A549 (cell line): ENCODE measurements around the gene TREM1. TPM values are rescaled to one million over a fixed set of nuclear protein-coding genes. Genes with fewer than 3 reads are reported as not detected.

ENCODE experiments used
- ATAC-seq, 2 experiments: fragments of 200-7000 bp in 1 of 2; fragments of >200 bp in 1 of 2; cut with Nextera tagmentation in 1 of 2; cut with Tn5 transposase in 1 of 2; 3 replicates each; pipeline versions ENCODE4 v1.8.0 to v1.9.1; 2018 to 2020; ENCODE audit warnings: mild to moderate bottlenecking in 1 of 2, moderate library complexity in 1 of 2
- CTCF ChIA-PET: fragments of 300-600 bp; sonication (Branson Sonifier 250); formaldehyde crosslinking; extraction: SDS; loops from one replicate; lab custom pipeline; 2021; ENCODE audit warnings: antibody characterized with exemption, inconsistent platforms; lab: Yijun Ruan, JAX
- POLR2A ChIA-PET: fragments of 350-600 bp; formaldehyde crosslinking; extraction: SDS; loops from one replicate; lab custom pipeline; 2021; ENCODE audit warnings: antibody characterized with exemption, inconsistent platforms; lab: Yijun Ruan, JAX
- DNase-seq, 2 experiments: peaks; one replicate each; pipeline versions ENCODE4 v3.0.0 to v3.0.0-alpha.2; 2011 to 2016; ENCODE audit warnings: low read depth in 1 of 2, low spot score in 1 of 2
- FAIRE-seq: peaks from 2 replicates; lab custom pipeline; 2011; peaks lifted over from hg19 to GRCh38; lab: Jason Lieb, UNC
- H3K27ac ChIP-seq, 2 experiments: fragments of >200 bp; sonication (Bioruptor Twin); formaldehyde crosslinking; 3 replicates each; pipeline ENCODE4 v1.5.1; 2016 to 2017
- H3K4me1 ChIP-seq: fragments of >200 bp; sonication (Bioruptor Twin); formaldehyde crosslinking; 3 replicates; pipeline ENCODE4 v1.6.1; 2016
- H3K4me2 ChIP-seq: fragments of >200 bp; sonication (Bioruptor Twin); formaldehyde crosslinking; 3 replicates; pipeline ENCODE4 v1.6.1; 2016
- H3K4me3 ChIP-seq: fragments of >200 bp; sonication (Bioruptor Twin); formaldehyde crosslinking; 3 replicates; pipeline ENCODE4 v1.5.1; 2016
- H3K9me3 ChIP-seq: fragments of >200 bp; sonication (Bioruptor Twin); formaldehyde crosslinking; 3 replicates; pipeline ENCODE4 v1.6.1; 2016
- CTCF ChIP-seq: fragments of >200 bp; sonication (Bioruptor Twin); formaldehyde crosslinking; IDR thresholded peaks from 3 replicates; pipeline ENCODE4 v1.5.1; 2016
- ESRRA ChIP-seq: fragments of 150-350 bp; IDR thresholded peaks from 2 replicates; pipeline ENCODE4 v1.6.1; 2014; ENCODE audit warnings: mild to moderate bottlenecking, low read length, borderline replicate concordance
- FOXS1 ChIP-seq: fragments of 250-450 bp; sonication (Bioruptor Pico); IDR thresholded peaks from 2 replicates; pipeline ENCODE4 v1.5.0; 2020; ENCODE audit warnings: mild to moderate bottlenecking, moderate library complexity
- JUNB ChIP-seq: fragments of >200 bp; sonication (Bioruptor Twin); formaldehyde crosslinking; IDR thresholded peaks from 2 replicates; pipeline ENCODE4 v1.6.1; 2016
- KDM5A ChIP-seq: fragments of 200-600 bp; sonication (generic); IDR thresholded peaks from 2 replicates; pipeline ENCODE4 v1.6.1; 2016; ENCODE audit warnings: antibody characterized with exemption, mild to moderate bottlenecking
- ZC3H11A ChIP-seq: fragments of 450-650 bp; IDR thresholded peaks from 2 replicates; pipeline ENCODE4 v1.6.1; 2014; ENCODE audit warnings: antibody characterized with exemption, mild to moderate bottlenecking
- WGBS: methylation state at CpG from one replicate; pipeline ENCODE4 v1.1.6; 2017; ENCODE audit errors: missing lambda C conversion rate; 5-methylcytosine and 5-hydroxymethylcytosine counted together
- polyA plus RNA-seq, 4 experiments: library from polyadenylated mRNA; depleted of rRNA in 3 of 4; stranded (reverse); fragments of >200 nt; fragmentation: RNase III in 1 of 4; extraction: RNeasy Plus Mini Kit Qiagen cat#74134 plus additional on column Dnase treatment in 1 of 4; gene quantifications; 2 replicates in 3 of 4; 3 replicates in 1 of 4; pipeline ENCODE4 v1.2.3, GENCODE V29; 2011 to 2017
- small RNA-seq, 6 experiments: library from RNA; depleted of rRNA; stranded (forward); fragments of <200 nt; gene quantifications; one replicate each; pipeline ENCODE3, GENCODE V24; 2012
- TF ChIP-seq, protein P1 (sequence below): fragments of 250-450 bp; sonication (Bioruptor Pico); IDR thresholded peaks from 2 replicates; pipeline ENCODE4 v1.5.0; 2021; ENCODE audit warnings: mild to moderate bottlenecking, moderate library complexity, borderline replicate concordance

The TREM1 gene
- polyA plus RNA-seq, 2 of the 4 experiments (the other 2 are of a cell fraction): not detected

DNA sequence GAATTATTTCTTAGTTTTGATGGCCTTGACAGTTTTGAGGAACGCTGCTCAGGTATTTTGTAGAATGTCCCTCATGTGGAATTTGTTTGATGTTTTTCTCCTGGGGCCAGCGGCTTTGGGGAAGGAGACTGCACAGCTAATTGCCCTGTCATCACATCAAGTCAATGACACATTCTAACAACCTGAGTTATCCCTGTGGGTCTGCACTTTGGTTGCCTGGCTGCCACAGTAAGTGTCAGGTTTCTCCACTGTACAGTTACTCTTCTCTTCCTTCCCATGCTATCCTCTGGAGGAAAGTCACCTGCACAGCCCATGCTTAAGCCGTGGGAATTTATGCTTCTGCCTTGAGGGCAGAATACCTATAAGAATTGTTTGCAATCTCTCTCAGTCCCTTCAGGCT lies 59.7 kb downstream of the TREM1 start:
- Histone ChIP-seq H3K4me1 (no peaks in the 10 kb centered on the region), H3K9me3 (no peaks in the 10 kb centered on the region), H3K4me3 (no peak overlapping the region), H3K4me2 (no peak overlapping the region), H3K27ac (no peak overlapping the region)
- TF ChIP-seq CTCF (no peak), ZC3H11A (no peak), KDM5A (no peak), JUNB (no peak), FOXS1 (CRISPR knock-in tag) (no peak)
- TF ChIP-seq, protein P1, sequence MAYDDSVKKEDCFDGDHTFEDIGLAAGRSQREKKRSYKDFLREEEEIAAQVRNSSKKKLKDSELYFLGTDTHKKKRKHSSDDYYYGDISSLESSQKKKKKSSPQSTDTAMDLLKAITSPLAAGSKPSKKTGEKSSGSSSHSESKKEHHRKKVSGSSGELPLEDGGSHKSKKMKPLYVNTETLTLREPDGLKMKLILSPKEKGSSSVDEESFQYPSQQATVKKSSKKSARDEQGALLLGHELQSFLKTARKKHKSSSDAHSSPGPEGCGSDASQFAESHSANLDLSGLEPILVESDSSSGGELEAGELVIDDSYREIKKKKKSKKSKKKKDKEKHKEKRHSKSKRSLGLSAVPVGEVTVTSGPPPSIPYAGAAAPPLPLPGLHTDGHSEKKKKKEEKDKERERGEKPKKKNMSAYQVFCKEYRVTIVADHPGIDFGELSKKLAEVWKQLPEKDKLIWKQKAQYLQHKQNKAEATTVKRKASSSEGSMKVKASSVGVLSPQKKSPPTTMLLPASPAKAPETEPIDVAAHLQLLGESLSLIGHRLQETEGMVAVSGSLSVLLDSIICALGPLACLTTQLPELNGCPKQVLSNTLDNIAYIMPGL (CRISPR knock-in tag): no peak
- DNase-seq (no peak), ATAC-seq (no peak), FAIRE-seq (no peak)
- CTCF ChIA-PET: no interaction called here
- POLR2A ChIA-PET: no interaction called here
- 13% methylated on average over 3 of the region's 3 CpGs for WGBS

- FAIRE-seq: no peak
- H3K4me3 ChIP-seq: no peak overlapping the region
- TF ChIP-seq ESRRA: no peak
- CTCF ChIA-PET: no interaction called here
- H3K9me3 ChIP-seq: no peaks in the 10 kb centered on the region
- no peak for ATAC-seq
- DNase-seq: no peak
- POLR2A ChIA-PET: no interaction called here
- WGBS: 50% methylated on average over 1 of the region's 1 CpG
- H3K4me1 ChIP-seq: no peaks in the 10 kb centered on the region
- H3K4me2 ChIP-seq: no peak overlapping the region
- no peak overlapping the region for H3K27ac ChIP-seq
These were observed 61.7 kb downstream of the TREM1 start for GRCh38 chr6:41224800-41225199.

Small RNAs within 50 kb of the gene (small RNA-seq; reads per million reads assigned to genes)
- gene AL391903.2: 0 reads per million in 6 experiments
- gene AL391903.3: 0 reads per million in 6 experiments
- gene RNA5SP207: 0.19 to 5.2 (median 0.47) reads per million in 6 experiments
- 0 reads per million in 6 experiments for gene RNU6-643P

Other genes starting within 250 kb of the TREM1 start
- gene UNC5CL, start 247.5 kb downstream of the TREM1 start, polyA plus RNA-seq (2011; rRNA removed): 2.2 and 2.8 TPM in 2 replicates
- gene UNC5CL, start 247.5 kb downstream of the TREM1 start, polyA plus RNA-seq (2017; fragmentation: RNase III; extraction: RNeasy Plus Mini Kit Qiagen cat#74134 plus additional on column Dnase treatment): 0.79 to 1.2 TPM (median 1.1 TPM) in 3 replicates
- gene TSPO2, start 244.2 kb downstream of the TREM1 start, polyA plus RNA-seq (2011; rRNA removed): not detected in 2 replicates
- gene TSPO2, start 244.2 kb downstream of the TREM1 start, polyA plus RNA-seq (2017; fragmentation: RNase III; extraction: RNeasy Plus Mini Kit Qiagen cat#74134 plus additional on column Dnase treatment): not detected in 3 replicates
- gene APOBEC2, start 233.5 kb downstream of the TREM1 start, polyA plus RNA-seq (2011; rRNA removed): not detected in 2 replicates
- gene APOBEC2, start 233.5 kb downstream of the TREM1 start, polyA plus RNA-seq (2017; fragmentation: RNase III; extraction: RNeasy Plus Mini Kit Qiagen cat#74134 plus additional on column Dnase treatment): not detected in 3 replicates
- gene OARD1, start 214.3 kb downstream of the TREM1 start, polyA plus RNA-seq (2011; rRNA removed): 15.6 and 21.4 TPM in 2 replicates
- gene OARD1, start 214.3 kb downstream of the TREM1 start, polyA plus RNA-seq (2017; fragmentation: RNase III; extraction: RNeasy Plus Mini Kit Qiagen cat#74134 plus additional on column Dnase treatment): 26.2 to 28.5 TPM (median 26.4 TPM) in 3 replicates
- 11.2 and 19.2 TPM in 2 replicates for gene NFYA, start 213.7 kb downstream of the TREM1 start, polyA plus RNA-seq (2011; rRNA removed)
- gene NFYA, start 213.7 kb downstream of the TREM1 start, polyA plus RNA-seq (2017; fragmentation: RNase III; extraction: RNeasy Plus Mini Kit Qiagen cat#74134 plus additional on column Dnase treatment): 15.7 to 17.0 TPM (median 16.2 TPM) in 3 replicates
- gene TREML1, start 132.3 kb downstream of the TREM1 start, polyA plus RNA-seq (2011; rRNA removed): not detected in 2 replicates
- gene TREML1, start 132.3 kb downstream of the TREM1 start, polyA plus RNA-seq (2017; fragmentation: RNase III; extraction: RNeasy Plus Mini Kit Qiagen cat#74134 plus additional on column Dnase treatment): not detected in 3 replicates
- gene TREM2, start 123.6 kb downstream of the TREM1 start, polyA plus RNA-seq (2011; rRNA removed): not detected in 2 replicates
- not detected in 3 replicates for gene TREM2, start 123.6 kb downstream of the TREM1 start, polyA plus RNA-seq (2017; fragmentation: RNase III; extraction: RNeasy Plus Mini Kit Qiagen cat#74134 plus additional on column Dnase treatment)
- not detected in 2 replicates for gene TREML2, start 85.5 kb downstream of the TREM1 start, polyA plus RNA-seq (2011; rRNA removed)
- not detected in 3 replicates for gene TREML2, start 85.5 kb downstream of the TREM1 start, polyA plus RNA-seq (2017; fragmentation: RNase III; extraction: RNeasy Plus Mini Kit Qiagen cat#74134 plus additional on column Dnase treatment)
- gene TREML4, start 58.3 kb downstream of the TREM1 start, polyA plus RNA-seq (2011; rRNA removed): not detected in 2 replicates
- not detected in 3 replicates for gene TREML4, start 58.3 kb downstream of the TREM1 start, polyA plus RNA-seq (2017; fragmentation: RNase III; extraction: RNeasy Plus Mini Kit Qiagen cat#74134 plus additional on column Dnase treatment)
- gene NCR2, start 48.9 kb upstream of the TREM1 start, polyA plus RNA-seq (2011; rRNA removed): not detected in 2 replicates
- gene NCR2, start 48.9 kb upstream of the TREM1 start, polyA plus RNA-seq (2017; fragmentation: RNase III; extraction: RNeasy Plus Mini Kit Qiagen cat#74134 plus additional on column Dnase treatment): not detected in 3 replicates